CD14-positive monocyte (primary cell): Measurements from ENCODE around the gene XXYLT1. TPM values are rescaled to one million over a fixed set of nuclear protein-coding genes. Genes with fewer than 3 reads are reported as not detected.

Experiments
- DNase-seq, 3 donors: peaks; one replicate each; pipeline ENCODE4 v3.0.0-alpha.2; 2011 to 2022
- H2AFZ ChIP-seq: 2 replicates; pipeline ENCODE4 v1.6.0; 2012; ENCODE audit warnings: mild to moderate bottlenecking, low read depth, low read length, inconsistent platforms; ENCODE audit not compliant: insufficient read depth, poor library complexity, severe bottlenecking
- H3K27ac ChIP-seq, 2 donors: 1 replicate in 1 of 2; 2 replicates in 1 of 2; pipeline ENCODE4 v1.5.1; 2012 to 2013; ENCODE audit warnings: low read length in 2 of 2, control low read depth in 1 of 2, inconsistent platforms in 1 of 2, low read depth in 1 of 2, mild to moderate bottlenecking in 1 of 2
- H3K27me3 ChIP-seq, 2 donors: one replicate each; pipeline versions ENCODE4 v1.6.0 to v1.6.1; 2011 to 2013; ENCODE audit warnings: low read length in 2 of 2; ENCODE audit not compliant: control insufficient read depth in 2 of 2, insufficient read depth in 2 of 2
- H3K36me3 ChIP-seq, 2 donors: replicated peaks in 1 of 2; 1 replicate in 1 of 2; 2 replicates in 1 of 2; pipeline versions ENCODE4 v1.5.1 to v1.6.1; 2012 to 2013; ENCODE audit warnings: low read length in 2 of 2, control low read depth in 1 of 2, inconsistent platforms in 1 of 2, mild to moderate bottlenecking in 1 of 2; ENCODE audit not compliant: insufficient read depth in 2 of 2, control insufficient read depth in 1 of 2
- H3K4me1 ChIP-seq, 2 donors: 1 replicate in 1 of 2; 2 replicates in 1 of 2; pipeline versions ENCODE4 v1.5.1 to v1.6.1; 2012 to 2013; ENCODE audit warnings: low read length in 2 of 2, control low read depth in 1 of 2, inconsistent platforms in 1 of 2, mild to moderate bottlenecking in 1 of 2, moderate library complexity in 1 of 2; ENCODE audit not compliant: insufficient read depth in 2 of 2, control insufficient read depth in 1 of 2
- H3K4me2 ChIP-seq: replicated peaks from 2 replicates; pipeline ENCODE3; 2012; ENCODE audit warnings: low read length, moderate library complexity, mild to moderate bottlenecking; ENCODE audit not compliant: poor library complexity, severe bottlenecking; ENCODE audit errors: extremely low read depth
- H3K4me3 ChIP-seq, 3 experiments: fragments of 200-600 bp in 1 of 3; sonication (generic) in 1 of 3; replicated peaks in 1 of 3; 1 replicate in 2 of 3; 2 replicates in 1 of 3; pipeline ENCODE4 v1.5.1; 2011 to 2013; ENCODE audit warnings: low read length in 3 of 3, mild to moderate bottlenecking in 3 of 3, control low read depth in 2 of 3, low read depth in 2 of 3, inconsistent platforms in 1 of 3, moderate library complexity in 1 of 3
- H3K79me2 ChIP-seq: 2 replicates; pipeline ENCODE4 v1.6.0; 2012; ENCODE audit warnings: mild to moderate bottlenecking, control low read depth, inconsistent platforms, low read length, moderate library complexity; ENCODE audit not compliant: insufficient read depth
- H3K9ac ChIP-seq: 2 replicates; pipeline ENCODE4 v1.6.0; 2017; ENCODE audit warnings: low read length, mild to moderate bottlenecking; ENCODE audit not compliant: insufficient read depth, poor library complexity, severe bottlenecking
- H3K9me3 ChIP-seq, 2 donors: replicated peaks in 1 of 2; 1 replicate in 1 of 2; 2 replicates in 1 of 2; pipeline versions ENCODE4 v1.5.1 to v1.6.1; 2012 to 2013; ENCODE audit warnings: low read length in 2 of 2, control low read depth in 1 of 2; ENCODE audit not compliant: control insufficient read depth in 1 of 2, insufficient read depth in 1 of 2
- H4K20me1 ChIP-seq: 2 replicates; pipeline ENCODE4 v1.6.0; 2012; ENCODE audit warnings: mild to moderate bottlenecking, low read length, control low read depth, moderate library complexity; ENCODE audit not compliant: insufficient read depth
- H3K27ac Mint-ChIP-seq, 7 donors: one replicate each; pipeline ENCODE4 v1.8.0; 2020; ENCODE audit warnings: mild to moderate bottlenecking in 7 of 7, mixed read lengths in 7 of 7, moderate library complexity in 6 of 7, inconsistent platforms in 2 of 7
- H3K27me3 Mint-ChIP-seq, 3 donors: one replicate each; pipeline ENCODE4 v1.8.0; 2021 to 2022; ENCODE audit warnings: low read depth in 3 of 3, mild to moderate bottlenecking in 3 of 3, mixed read lengths in 3 of 3, moderate library complexity in 3 of 3, inconsistent platforms in 1 of 3
- H3K36me3 Mint-ChIP-seq, 2 donors: one replicate each; pipeline ENCODE4 v1.8.0; 2020; ENCODE audit warnings: mixed read lengths in 2 of 2, inconsistent platforms in 1 of 2, mild to moderate bottlenecking in 1 of 2
- H3K4me1 Mint-ChIP-seq: one replicate; pipeline ENCODE4 v1.8.0; 2020; ENCODE audit warnings: mild to moderate bottlenecking, mixed read lengths
- H3K4me3 Mint-ChIP-seq, 2 donors: one replicate each; pipeline ENCODE4 v1.8.0; 2020; ENCODE audit warnings: mild to moderate bottlenecking in 2 of 2, mixed read lengths in 2 of 2, moderate library complexity in 1 of 2
- H3K9me3 Mint-ChIP-seq, 7 donors: one replicate each; pipeline ENCODE4 v1.8.0; 2020 to 2022; ENCODE audit warnings: mixed read lengths in 7 of 7, mild to moderate bottlenecking in 6 of 7, moderate library complexity in 6 of 7, inconsistent platforms in 2 of 7
- WGBS: methylation state at CpG from one replicate; pipeline ENCODE4 v1.1.5; 2013; ENCODE audit warnings: missing lambda C conversion rate; ENCODE audit not compliant: insufficient coverage; 5-methylcytosine and 5-hydroxymethylcytosine counted together
- intact Hi-C, 2 donors: fragments of 100-400 bp; cut with micrococcal nuclease; formaldehyde crosslinking; loops; one replicate each; pipeline versions ENCODE4 v1.15.0 to v1.15.1; 2023
- polyA plus RNA-seq, 3 donors: library from polyadenylated mRNA; depleted of rRNA in 1 of 3; unstranded in 2 of 3; stranded (reverse) in 1 of 3; fragments of 300-500 nt in 2 of 3; fragments of >200 nt in 1 of 3; fragmentation: Illumina TruSeq in 2 of 3; gene quantifications; 1 replicate in 2 of 3; 2 replicates in 1 of 3; pipeline ENCODE4 v1.2.3, GENCODE V29; 2012 to 2021
- TF ChIP-seq, protein P1 (sequence below): fragments of 200-600 bp; IDR thresholded peaks from one replicate; pipeline ENCODE4 v1.8.0; 2022; ENCODE audit warnings: antibody characterized with exemption, mild to moderate bottlenecking

The XXYLT1 gene
- polyA plus RNA-seq, 3 donors: 11.8 to 13.5 (median 13.2) TPM

DNA sequence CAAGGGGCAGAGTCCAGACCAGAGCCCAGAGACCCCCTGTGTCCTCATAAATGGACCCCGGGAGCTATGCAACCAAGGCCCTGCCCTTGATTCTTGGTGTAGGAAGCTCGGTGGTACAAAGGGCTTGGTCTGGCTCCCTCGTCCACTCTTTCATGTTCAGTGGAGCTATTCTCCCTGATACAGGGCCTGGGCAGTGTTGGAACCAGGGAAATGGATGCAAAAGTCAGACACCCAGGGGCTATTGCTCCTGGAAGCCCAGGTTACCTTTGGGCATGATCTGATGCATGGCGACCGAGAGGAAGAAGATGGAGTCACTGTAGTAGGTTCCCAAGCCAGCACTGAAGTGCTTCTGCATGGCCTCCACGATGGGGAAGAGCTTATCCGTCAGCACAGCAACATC lies 44.5 kb downstream of the XXYLT1 start:
- Histone ChIP-seq H3K9ac (no peak overlapping the region), H3K4me2 (no peak overlapping the region), H3K79me2 (no peaks in the 10 kb centered on the region), H4K20me1 (no peaks in the 10 kb centered on the region), H3K4me3 (no peak overlapping the region), H2AFZ (no peak overlapping the region), H3K9me3 (no peaks in the 10 kb centered on the region), H3K4me1 (peaks cover 0 to 3% of the 10 kb centered on the region in 2 donors), H3K27me3 (no peaks in the 10 kb centered on the region), H3K36me3 (peaks cover 7 to 24% of the 10 kb centered on the region in 2 donors), H3K27ac (no peak overlapping the region)
- 93% methylated on average over 7 of the region's 7 CpGs for WGBS
- H3K27ac Mint-ChIP-seq: no peak overlapping the region
- peaks cover 0 to 4% (median 1%) of the 10 kb centered on the region in 3 donors for H3K27me3 Mint-ChIP-seq
- H3K9me3 Mint-ChIP-seq: peaks cover 0 to 2% (median 0%) of the 10 kb centered on the region in 7 donors
- no peak for DNase-seq
- H3K36me3 Mint-ChIP-seq: peaks cover 33 to 34% of the 10 kb centered on the region in 2 donors
- peaks cover 19% of the 10 kb centered on the region for H3K4me1 Mint-ChIP-seq
- H3K4me3 Mint-ChIP-seq: no peak overlapping the region
- intact Hi-C loops: no loop called here
- TF ChIP-seq, protein P1, sequence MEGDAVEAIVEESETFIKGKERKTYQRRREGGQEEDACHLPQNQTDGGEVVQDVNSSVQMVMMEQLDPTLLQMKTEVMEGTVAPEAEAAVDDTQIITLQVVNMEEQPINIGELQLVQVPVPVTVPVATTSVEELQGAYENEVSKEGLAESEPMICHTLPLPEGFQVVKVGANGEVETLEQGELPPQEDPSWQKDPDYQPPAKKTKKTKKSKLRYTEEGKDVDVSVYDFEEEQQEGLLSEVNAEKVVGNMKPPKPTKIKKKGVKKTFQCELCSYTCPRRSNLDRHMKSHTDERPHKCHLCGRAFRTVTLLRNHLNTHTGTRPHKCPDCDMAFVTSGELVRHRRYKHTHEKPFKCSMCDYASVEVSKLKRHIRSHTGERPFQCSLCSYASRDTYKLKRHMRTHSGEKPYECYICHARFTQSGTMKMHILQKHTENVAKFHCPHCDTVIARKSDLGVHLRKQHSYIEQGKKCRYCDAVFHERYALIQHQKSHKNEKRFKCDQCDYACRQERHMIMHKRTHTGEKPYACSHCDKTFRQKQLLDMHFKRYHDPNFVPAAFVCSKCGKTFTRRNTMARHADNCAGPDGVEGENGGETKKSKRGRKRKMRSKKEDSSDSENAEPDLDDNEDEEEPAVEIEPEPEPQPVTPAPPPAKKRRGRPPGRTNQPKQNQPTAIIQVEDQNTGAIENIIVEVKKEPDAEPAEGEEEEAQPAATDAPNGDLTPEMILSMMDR: no peak

- TF ChIP-seq, protein P1: no peak
- H3K27me3 Mint-ChIP-seq: peaks cover 0 to 5% (median 0%) of the 10 kb centered on the region in 3 donors
- Histone ChIP-seq H2AFZ (no peak overlapping the region), H3K9ac (no peak overlapping the region), H3K27ac (no peak overlapping the region), H3K4me3 (no peak overlapping the region), H4K20me1 (no peaks in the 10 kb centered on the region), H3K9me3 (no peaks in the 10 kb centered on the region), H3K36me3 (peaks cover 7 to 28% of the 10 kb centered on the region in 2 donors), H3K27me3 (no peaks in the 10 kb centered on the region), H3K79me2 (no peaks in the 10 kb centered on the region), H3K4me1 (peaks cover 0 to 8% of the 10 kb centered on the region in 2 donors), H3K4me2 (no peak overlapping the region)
- no peak for DNase-seq
- intact Hi-C loops: no loop called here
- peaks cover 25% of the 10 kb centered on the region for H3K4me1 Mint-ChIP-seq
- 100% methylated on average over 3 of the region's 3 CpGs for WGBS
- H3K27ac Mint-ChIP-seq: peak overlapping the region in 1 of 7 donors; percentile 21
- no peak overlapping the region for H3K4me3 Mint-ChIP-seq
- H3K36me3 Mint-ChIP-seq: peaks cover 40 to 42% of the 10 kb centered on the region in 2 donors
- H3K9me3 Mint-ChIP-seq: peaks cover 0 to 2% (median 0%) of the 10 kb centered on the region in 7 donors
Measured at GRCh38 chr3:195224980-195225580, 45.9 kb downstream of the XXYLT1 start.
